ENCODE results near the gene CDON. TPM values are rescaled to one million over a fixed set of nuclear protein-coding genes. Genes with fewer than 3 reads are reported as not detected.

The CDON gene
- total and polyA plus RNA-seq, 9 of the 15 experiments (the other 6 are each of a cell fraction or from before 2014, with no cell fraction given), result 0.08 to 0.64 (median 0.40) TPM

DNA sequence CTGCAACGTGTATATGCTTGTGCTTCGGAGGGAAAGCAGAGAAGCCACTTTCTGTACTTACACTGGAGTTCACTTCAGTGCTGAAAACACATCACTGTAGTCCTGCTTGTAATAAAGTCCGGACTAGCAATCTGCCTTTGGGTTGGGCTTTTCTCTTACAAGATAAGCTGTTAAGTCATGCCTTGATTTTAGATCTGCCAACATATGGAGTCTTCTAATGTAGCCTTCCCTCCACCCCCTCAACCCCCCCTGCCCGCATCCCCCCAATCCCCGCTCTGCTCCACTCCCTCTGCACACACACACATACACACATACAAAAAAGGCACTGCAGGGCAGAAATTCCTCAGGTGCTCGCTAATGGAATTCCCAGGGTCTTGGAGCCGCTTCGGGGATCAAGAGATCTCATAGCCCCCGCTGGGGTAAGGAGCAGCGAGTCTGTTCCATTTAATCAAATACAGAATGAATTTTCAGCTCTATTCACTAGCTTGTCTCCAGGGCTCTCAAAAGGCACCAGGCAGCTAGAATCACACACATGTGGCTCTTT is 3.4 kb downstream of the CDON start:
- Histone ChIP-seq H3K27me3 (ENCODE audit: control insufficient read depth in 2 of 2, insufficient read depth in 2 of 2, low read length in 2 of 2) (peaks cover 3 to 29% of the 10 kb centered on the region in 2 experiments; a peak in 3 of 5 replicates), H3K36me3 (ENCODE audit: control insufficient read depth, insufficient read depth, low read length) (no peaks in the 10 kb centered on the region), H3K4me1 (replicated peaks in 1 of 2; ENCODE audit: control insufficient read depth in 2 of 2, insufficient read depth in 2 of 2, low read length in 2 of 2) (peaks cover 0 to 12% of the 10 kb centered on the region in 2 experiments; a peak in 2 of 5 replicates), H3K27ac (ENCODE audit: extremely low read depth, low read depth, low read length) (no peak overlapping the region), H3K79me2 (ENCODE audit: control insufficient read depth, insufficient read depth, low read length) (no peaks in the 10 kb centered on the region), H4K20me1 (replicated peaks; ENCODE audit: control insufficient read depth, insufficient read depth, low read length) (peaks cover 8% of the 10 kb centered on the region; the same call in 1 of the 2 replicates), H3K4me3 (no peak overlapping the region), H3K9ac (ENCODE audit: insufficient read depth in 1 of 2, low read depth in 2 of 2, low read length in 2 of 2) (no peak overlapping the region), H3K9me3 (replicated peaks; ENCODE audit: control insufficient read depth, insufficient read depth, low read depth, low read length) (no peaks in the 10 kb centered on the region), H2AFZ (ENCODE audit: low read depth, low read length) (no peak overlapping the region), H3K4me2 (ENCODE audit: insufficient read depth, low read length) (no peak overlapping the region), H3K9me1 (ENCODE audit: control insufficient read depth, insufficient read depth, low read length) (no peaks in the 10 kb centered on the region)
- ATAC-seq, result no peak
- DNase-seq (ENCODE audit: extremely low read depth in 1 of 4, low spot score in 3 of 4), result no peak
- no TSS peak for BruUV-seq (replicated peaks)
- in situ Hi-C loops (cut with MboI), result no loop called here
- CTCF ChIA-PET (ENCODE audit: low intra/inter-chr PET ratio), result interaction anchor here (0.7 kb wide), 1 partner anchor 245 kb away, joined by 3 read pairs; no protein-coding TSS in a partner anchor
- intact Hi-C loops (cut with micrococcal nuclease), result loop anchor here (10.0 kb wide), 1 partner anchor 135 kb away; no protein-coding TSS in a partner anchor
- POLR2A ChIA-PET, result no interaction called here
- TF ChIP-seq, protein P1, sequence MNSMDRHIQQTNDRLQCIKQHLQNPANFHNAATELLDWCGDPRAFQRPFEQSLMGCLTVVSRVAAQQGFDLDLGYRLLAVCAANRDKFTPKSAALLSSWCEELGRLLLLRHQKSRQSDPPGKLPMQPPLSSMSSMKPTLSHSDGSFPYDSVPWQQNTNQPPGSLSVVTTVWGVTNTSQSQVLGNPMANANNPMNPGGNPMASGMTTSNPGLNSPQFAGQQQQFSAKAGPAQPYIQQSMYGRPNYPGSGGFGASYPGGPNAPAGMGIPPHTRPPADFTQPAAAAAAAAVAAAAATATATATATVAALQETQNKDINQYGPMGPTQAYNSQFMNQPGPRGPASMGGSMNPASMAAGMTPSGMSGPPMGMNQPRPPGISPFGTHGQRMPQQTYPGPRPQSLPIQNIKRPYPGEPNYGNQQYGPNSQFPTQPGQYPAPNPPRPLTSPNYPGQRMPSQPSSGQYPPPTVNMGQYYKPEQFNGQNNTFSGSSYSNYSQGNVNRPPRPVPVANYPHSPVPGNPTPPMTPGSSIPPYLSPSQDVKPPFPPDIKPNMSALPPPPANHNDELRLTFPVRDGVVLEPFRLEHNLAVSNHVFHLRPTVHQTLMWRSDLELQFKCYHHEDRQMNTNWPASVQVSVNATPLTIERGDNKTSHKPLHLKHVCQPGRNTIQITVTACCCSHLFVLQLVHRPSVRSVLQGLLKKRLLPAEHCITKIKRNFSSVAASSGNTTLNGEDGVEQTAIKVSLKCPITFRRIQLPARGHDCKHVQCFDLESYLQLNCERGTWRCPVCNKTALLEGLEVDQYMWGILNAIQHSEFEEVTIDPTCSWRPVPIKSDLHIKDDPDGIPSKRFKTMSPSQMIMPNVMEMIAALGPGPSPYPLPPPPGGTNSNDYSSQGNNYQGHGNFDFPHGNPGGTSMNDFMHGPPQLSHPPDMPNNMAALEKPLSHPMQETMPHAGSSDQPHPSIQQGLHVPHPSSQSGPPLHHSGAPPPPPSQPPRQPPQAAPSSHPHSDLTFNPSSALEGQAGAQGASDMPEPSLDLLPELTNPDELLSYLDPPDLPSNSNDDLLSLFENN (IDR thresholded peaks at IDR 0.05; ENCODE audit: low read depth in 2 of 2, low read length in 2 of 2), result no peak
- TF ChIP-seq TEAD1 (CRISPR knock-in tag; IDR thresholded peaks at IDR 0.05) (no peak), ZNF830 (CRISPR knock-in tag; IDR thresholded peaks at IDR 0.05) (no peak), GTF2F1 (IDR thresholded peaks at IDR 0.05; ENCODE audit: low read depth, low read length) (no peak), PATZ1 (CRISPR knock-in tag; IDR thresholded peaks at IDR 0.05; ENCODE audit: borderline replicate concordance) (no peak), DIDO1 (tag; IDR thresholded peaks at IDR 0.05; ENCODE audit: low read depth) (no peak), NFE2 (IDR thresholded peaks at IDR 0.05; ENCODE audit: low read depth) (no peak), WHSC1 (IDR thresholded peaks at IDR 0.05; ENCODE audit: low read length) (no peak), ZNF655 (CRISPR knock-in tag; IDR thresholded peaks at IDR 0.05) (no peak), STAT5A (IDR thresholded peaks at IDR 0.05; ENCODE audit: borderline replicate concordance, low read length) (no peak), HMGN3 (IDR thresholded peaks at IDR 0.05; ENCODE audit: borderline replicate concordance, extremely low read depth, insufficient read length, low read depth, low read length) (no peak), BRD4 (IDR thresholded peaks at IDR 0.05) (no peak), ARHGAP35 (IDR thresholded peaks at IDR 0.05; ENCODE audit: partially characterized antibody) (no peak), ZNF133 (CRISPR knock-in tag; IDR thresholded peaks at IDR 0.05) (no peak), RHOXF2B (CRISPR knock-in tag; conservative IDR thresholded peaks at IDR 0.05) (no peak), HSF4 (CRISPR knock-in tag; IDR thresholded peaks at IDR 0.05; ENCODE audit: borderline replicate concordance) (no peak)
- 1% methylated on average over 9 of the region's 10 CpGs for WGBS (ENCODE audit: insufficient coverage, low coverage, missing lambda C conversion rate)
- FAIRE-seq, result no peak
